ENCODE results near the gene XRCC4. TPM values are rescaled to one million over a fixed set of nuclear protein-coding genes. Genes with fewer than 3 reads are reported as not detected.

Gene XRCC4
- total and polyA plus RNA-seq, 2 of the 8 experiments (the other 6 are each of a cell fraction or from before 2014, with no cell fraction given) = 3.0 to 8.3 TPM

- Histone ChIP-seq H3K27ac (ENCODE audit: low read depth, low read length) (no peak overlapping the region), H3K9me3 (ENCODE audit: insufficient read depth in 2 of 2, low read depth in 1 of 2, low read length in 1 of 2) (no peaks in the 10 kb centered on the region), H3K36me3 (ENCODE audit: control insufficient read depth in 2 of 4, insufficient read depth in 4 of 4, low read length in 3 of 4) (no peaks in the 10 kb centered on the region), H3K79me1 (ENCODE audit: low read depth, low read length) (no peaks in the 10 kb centered on the region), H3K18ac (ENCODE audit: extremely low read depth, low read length) (no peak overlapping the region), H2BK20ac (ENCODE audit: low read length) (no peak overlapping the region), H4K5ac (ENCODE audit: insufficient read length, low read depth, low read length) (no peak overlapping the region), H3K27me3 (replicated peaks in 1 of 4; ENCODE audit: control insufficient read depth in 3 of 4, extremely low read depth in 1 of 4, insufficient read depth in 3 of 4, low read length in 3 of 4) (no peaks in the 10 kb centered on the region), H3K23ac (ENCODE audit: insufficient read length) (no peak overlapping the region), H3K79me2 (ENCODE audit: control insufficient read depth in 1 of 2, insufficient read depth in 2 of 2, low read length in 2 of 2) (no peaks in the 10 kb centered on the region), H3K14ac (ENCODE audit: insufficient read length) (no peak overlapping the region), H4K8ac (ENCODE audit: extremely low read depth, insufficient read depth, low read length) (no peak overlapping the region), H2BK12ac (ENCODE audit: low read depth, low read length) (no peak overlapping the region), H3K4me3 (ENCODE audit: extremely low read depth in 1 of 4, insufficient read depth in 2 of 4, low read depth in 3 of 4, low read length in 4 of 4) (no peak overlapping the region), H2BK120ac (replicated peaks; ENCODE audit: low read depth, low read length) (no peak overlapping the region), H2AFZ (ENCODE audit: low read length) (no peak overlapping the region), H2AK5ac (ENCODE audit: low read depth, low read length) (no peak overlapping the region), H3K4me1 (replicated peaks in 1 of 4; ENCODE audit: control insufficient read depth in 3 of 4, insufficient read depth in 4 of 4, low read length in 3 of 4) (no peaks in the 10 kb centered on the region), H4K20me1 (replicated peaks in 1 of 2; ENCODE audit: control insufficient read depth in 1 of 2, insufficient read depth in 2 of 2, low read length in 2 of 2) (no peaks in the 10 kb centered on the region), H3K4ac (replicated peaks; ENCODE audit: insufficient read length, low read depth, low read length) (no peak overlapping the region), H3K56ac (replicated peaks; ENCODE audit: insufficient read length, low read depth, low read length) (no peak overlapping the region), H2BK5ac (ENCODE audit: low read depth, low read length) (no peak overlapping the region), H3K9ac (replicated peaks in 1 of 4; ENCODE audit: extremely low read depth in 1 of 4, low read depth in 3 of 4, low read length in 3 of 4) (no peak overlapping the region), H4K91ac (replicated peaks; ENCODE audit: insufficient read length, low read length) (no peak overlapping the region), H3K23me2 (ENCODE audit: low read depth, low read length) (no peaks in the 10 kb centered on the region), H3K4me2 (ENCODE audit: insufficient read depth in 1 of 2, low read depth in 2 of 2, low read length in 2 of 2) (no peak overlapping the region), H2BK15ac (ENCODE audit: low read length) (no peak overlapping the region)
- CTCF ChIA-PET (ENCODE audit: partially characterized antibody) = no interaction called here
- POLR2A ChIA-PET (ENCODE audit: partially characterized antibody) = no interaction called here
- TF ChIP-seq RFX5 (IDR thresholded peaks at IDR 0.05; ENCODE audit: borderline replicate concordance, low read depth, low read length) (no peak), TBP (IDR thresholded peaks at IDR 0.05; ENCODE audit: low read depth, low read length) (no peak), SP2 (IDR thresholded peaks at IDR 0.05; ENCODE audit: low read length) (no peak)
- DNase-seq (ENCODE audit: low read depth in 1 of 2, low spot score in 2 of 2) (no peak), FAIRE-seq (no peak)
Measured at GRCh38 chr5:83323557-83324180, 246.3 kb downstream of the XRCC4 start.
